HG03571 (cell line): ENCODE data around the gene MSL2.
"Not testable (repeated sequence)": the region's sequence is repeated elsewhere in the genome, so short reads cannot be mapped to it uniquely, and the experiment has no call there.

Source experiments
- ATAC-seq: cut with Tn5 transposase; IDR thresholded peaks from one replicate; pipeline ENCODE4 v1.9.1; 2021; ENCODE audit not compliant: unreplicated experiment

The MSL2 gene

GRCh38 chr3:136193278-136194054 is 2.7 kb downstream of the MSL2 start:
- ATAC-seq = no peak

- no peak for ATAC-seq
Observed at GRCh38 chr3:136192831-136193230, 3.3 kb downstream of the MSL2 start.

- ATAC-seq = not testable (repeated sequence)
Observed at GRCh38 chr3:136192195-136192594, 3.9 kb downstream of the MSL2 start.

DNA sequence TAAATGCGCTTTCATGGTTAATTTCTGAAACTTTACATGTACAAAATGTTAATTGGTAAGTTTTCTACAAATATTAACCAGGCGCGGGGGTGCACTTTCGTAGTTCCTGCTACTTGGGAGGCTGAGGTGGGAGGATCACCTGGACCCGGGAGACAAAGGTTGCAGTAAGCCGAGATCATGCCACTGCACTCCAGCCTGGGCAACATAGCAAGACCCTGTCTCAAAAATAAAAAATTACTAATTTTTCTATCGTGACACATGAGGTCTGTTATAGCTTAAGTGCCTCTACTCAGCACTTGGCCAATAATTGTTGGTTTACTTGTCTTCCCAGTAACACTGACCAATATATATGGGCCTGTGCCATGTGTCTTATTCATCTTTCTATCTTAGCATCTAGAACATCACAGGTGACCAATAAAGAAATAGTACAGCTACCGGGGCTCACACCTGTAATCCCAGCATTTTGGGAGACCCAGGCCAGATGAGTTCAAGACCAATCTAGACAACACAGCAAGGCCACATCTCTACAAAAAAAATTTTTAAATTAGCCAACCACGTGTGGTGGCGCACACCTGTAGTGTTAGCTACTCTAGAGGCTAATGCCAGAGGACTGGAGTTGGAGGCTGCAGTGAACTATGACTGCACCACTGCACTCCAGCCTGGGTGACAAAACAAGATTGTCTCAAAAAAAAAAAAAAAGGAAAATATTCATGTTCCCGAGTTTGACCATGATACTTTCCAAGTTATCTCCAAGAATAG is 6.1 kb downstream of the MSL2 start:
- ATAC-seq = no peak

DNA sequence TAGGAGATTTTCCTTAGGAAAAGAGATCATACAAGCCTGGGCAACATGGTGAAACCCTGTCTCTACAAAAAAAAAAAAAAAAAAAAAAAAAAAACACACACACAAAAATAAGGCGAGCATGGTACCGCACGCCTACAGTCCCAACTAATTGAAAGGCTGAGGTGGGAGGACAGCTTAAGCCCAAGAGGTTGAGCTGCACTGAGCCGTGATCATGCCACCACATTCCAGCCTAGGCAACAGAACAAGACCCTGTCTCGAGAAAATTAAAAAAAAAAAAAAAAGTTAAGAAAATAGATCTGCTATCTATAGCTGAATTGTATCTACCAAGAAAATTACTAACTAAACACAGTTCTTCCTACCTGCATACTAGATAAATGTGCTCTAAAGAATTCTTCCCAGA is 7.1 kb downstream of the MSL2 start:
- ATAC-seq = no peak

DNA sequence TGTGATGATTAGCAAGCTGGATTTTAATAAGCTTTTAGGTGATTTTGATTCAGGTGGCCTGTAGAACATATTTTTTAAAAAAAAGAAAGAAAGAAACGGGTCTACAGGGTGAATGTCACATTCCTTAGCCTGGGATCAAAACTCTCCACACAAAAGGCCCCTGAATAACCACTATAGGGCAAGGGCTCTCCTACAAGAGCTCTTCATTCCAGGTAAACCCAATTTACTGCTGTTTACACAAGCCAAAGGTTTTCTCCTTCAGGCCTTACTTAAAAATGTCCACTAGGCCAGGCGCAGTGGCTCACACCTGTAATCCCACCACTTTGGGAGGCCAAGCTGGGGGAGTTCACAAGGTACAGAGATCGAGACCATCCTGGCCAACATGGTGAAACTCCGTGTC is 8.3 kb downstream of the MSL2 start:
- ATAC-seq = no peak

GRCh38 chr3:136186846-136187245 is 9.3 kb downstream of the MSL2 start:
- ATAC-seq = no peak

GRCh38 chr3:136186344-136186743 is 9.8 kb downstream of the MSL2 start:
- ATAC-seq = no peak

DNA sequence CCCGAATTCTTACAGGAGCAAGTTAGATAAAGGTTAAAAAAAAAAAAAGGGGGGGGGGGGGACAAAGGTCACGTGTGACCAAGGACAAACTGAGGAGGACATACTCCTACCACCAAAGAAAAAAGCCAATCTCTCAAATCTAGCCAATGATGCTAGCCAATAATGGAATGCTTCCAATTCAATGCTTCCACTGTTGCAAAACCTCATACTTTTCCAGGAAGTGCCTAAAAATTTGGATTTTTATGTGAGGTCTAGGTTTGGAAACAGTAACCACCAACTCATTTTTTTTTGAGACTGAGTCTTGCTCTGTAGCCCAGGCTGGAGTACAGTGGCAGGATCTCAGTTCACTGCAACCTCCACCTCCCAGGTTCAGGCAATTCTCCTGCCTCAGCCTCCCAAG is 11.4 kb downstream of the MSL2 start:
- ATAC-seq = no peak

DNA sequence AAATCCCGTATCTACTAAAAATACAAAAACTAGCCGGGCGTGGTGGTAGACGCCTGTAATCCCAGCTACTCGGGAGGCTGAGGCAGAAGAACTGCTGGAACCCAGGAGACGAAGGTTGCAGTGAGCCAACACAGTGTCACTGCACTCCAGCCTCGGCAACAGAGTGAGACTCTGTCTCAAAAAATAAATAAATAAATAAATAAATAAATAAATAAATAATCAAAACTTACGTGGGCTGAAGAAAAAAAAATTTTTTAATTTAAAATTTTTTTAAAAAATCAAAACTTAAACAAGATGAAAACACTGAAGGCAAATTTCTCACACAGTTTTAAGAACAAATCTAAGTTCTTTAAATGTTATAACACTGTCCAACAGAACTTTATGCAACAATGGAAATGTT is 14.4 kb downstream of the MSL2 start:
- no peak for ATAC-seq

DNA sequence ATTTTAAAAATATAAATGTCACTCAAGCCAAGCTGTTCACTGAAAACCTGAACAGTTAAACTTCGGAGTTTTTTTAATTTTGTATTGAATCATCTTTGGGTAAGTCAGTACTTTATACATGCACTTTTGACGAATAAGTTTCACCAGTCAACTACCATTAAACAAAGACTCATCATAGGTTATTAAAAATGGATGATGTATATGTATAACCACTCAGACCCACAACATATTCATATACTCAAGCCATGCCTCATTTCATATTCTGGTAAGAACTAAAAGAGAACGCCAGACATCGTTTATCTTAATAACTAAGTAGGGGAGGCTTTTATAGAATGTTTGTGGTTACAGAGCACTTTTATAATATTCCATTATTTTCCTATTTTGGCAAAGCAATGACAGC is 18.3 kb downstream of the MSL2 start:
- no peak for ATAC-seq

DNA sequence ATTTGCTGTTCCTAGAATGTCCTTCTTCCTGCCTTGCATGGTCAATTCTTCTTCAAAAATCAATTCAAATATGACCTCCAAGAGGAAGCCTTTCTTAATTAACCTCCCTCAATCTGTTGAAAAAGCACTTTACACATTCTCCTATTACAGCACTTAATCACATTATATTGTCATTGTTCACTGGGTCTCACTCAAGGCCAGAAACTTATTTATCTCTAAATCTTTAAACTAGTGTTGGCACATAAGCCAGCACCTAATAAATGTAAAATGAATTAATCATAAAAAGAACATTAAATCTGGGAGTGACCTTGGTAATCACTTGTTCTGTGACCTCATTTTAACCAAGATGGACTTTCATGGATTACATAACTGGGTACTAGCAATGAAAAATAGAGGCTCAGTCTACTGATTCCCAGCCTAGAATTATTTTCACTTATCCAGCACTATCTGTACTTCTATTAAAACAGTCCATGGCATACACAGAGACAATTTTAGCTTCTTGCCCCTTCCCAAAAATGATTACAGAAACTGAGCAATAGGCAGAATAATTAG is 22.1 kb downstream of the MSL2 start:
- ATAC-seq = no peak

DNA sequence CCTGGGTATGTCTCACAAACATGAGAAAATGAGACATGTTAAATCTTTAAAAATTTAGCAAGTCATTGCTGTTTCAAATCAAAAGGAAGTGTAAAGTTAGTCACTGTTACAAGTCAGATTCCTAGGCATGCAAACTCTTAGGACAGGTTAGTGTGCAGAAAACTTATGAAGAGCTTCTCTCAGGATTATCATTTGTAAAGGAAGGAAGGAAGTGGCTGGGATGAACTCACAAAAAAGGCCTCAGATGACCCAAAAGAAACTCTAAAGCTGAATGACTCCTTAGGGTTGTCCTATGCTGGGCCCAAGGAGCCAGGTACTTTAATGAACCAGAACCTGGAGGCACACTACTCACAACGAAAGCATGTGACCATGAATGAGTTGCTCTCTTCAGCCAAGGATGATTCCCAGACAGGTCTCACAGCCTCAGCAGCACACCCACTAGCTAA is 25.0 kb downstream of the MSL2 start:
- no peak for ATAC-seq

DNA sequence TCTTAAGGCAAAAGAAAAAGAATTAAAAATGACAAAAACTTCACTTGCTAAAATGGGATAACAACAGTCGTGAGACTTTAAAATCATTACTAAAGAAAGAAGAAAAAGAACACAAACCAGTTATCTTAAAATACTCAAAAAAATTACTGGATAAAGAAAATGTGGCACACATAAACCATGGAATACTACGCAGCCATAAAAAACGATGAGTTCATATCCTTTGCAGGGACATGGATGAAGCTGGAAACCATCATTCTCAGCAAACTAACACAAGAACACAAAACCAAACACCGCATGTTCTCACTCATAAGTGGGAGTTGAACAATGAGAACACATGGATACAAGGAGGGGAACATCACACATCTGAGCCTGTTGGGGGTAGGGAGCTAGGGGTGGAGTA is 27.9 kb downstream of the MSL2 start:
- ATAC-seq = not testable (repeated sequence)

DNA sequence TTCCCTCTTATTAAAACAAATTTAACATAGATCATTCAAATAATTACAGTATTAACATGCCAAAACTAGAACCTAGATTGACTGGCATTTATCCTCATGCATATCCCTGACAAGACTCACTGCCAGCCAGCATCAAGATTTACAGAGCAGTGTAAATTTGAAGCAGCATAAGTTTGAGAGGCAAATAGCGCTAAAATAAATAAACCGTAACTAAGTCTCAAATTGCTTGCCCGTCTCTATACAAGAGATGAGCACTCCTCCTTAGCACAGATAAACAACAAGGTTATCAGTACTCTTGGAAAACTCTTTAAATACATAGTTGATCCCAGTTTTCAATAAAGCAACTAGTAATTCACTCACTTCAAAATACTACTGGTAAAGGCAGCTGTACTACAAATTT is 29.6 kb downstream of the MSL2 start:
- no peak for ATAC-seq

DNA sequence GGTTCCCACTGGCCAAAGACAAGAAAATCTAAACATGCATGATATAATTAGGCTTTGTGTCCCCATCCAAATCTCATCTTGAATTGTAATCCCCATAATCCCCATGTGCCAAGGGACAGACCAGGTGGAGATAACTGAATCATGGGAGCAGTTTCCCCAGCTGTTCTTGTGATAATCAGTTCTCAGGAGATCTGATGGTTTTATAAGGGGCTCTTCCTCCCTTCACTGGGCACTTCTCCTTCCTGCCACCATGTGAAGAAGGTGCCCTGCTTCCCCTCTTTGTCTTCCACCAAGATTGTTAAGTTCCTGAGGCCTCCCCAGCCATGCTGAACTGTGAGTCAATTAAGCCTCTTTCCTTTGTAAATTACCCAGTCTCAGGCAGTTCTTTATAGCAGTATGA is 32.5 kb downstream of the MSL2 start:
- ATAC-seq = not testable (repeated sequence)

GRCh38 chr3:136162322-136162721 is 33.8 kb downstream of the MSL2 start:
- ATAC-seq = no peak

DNA sequence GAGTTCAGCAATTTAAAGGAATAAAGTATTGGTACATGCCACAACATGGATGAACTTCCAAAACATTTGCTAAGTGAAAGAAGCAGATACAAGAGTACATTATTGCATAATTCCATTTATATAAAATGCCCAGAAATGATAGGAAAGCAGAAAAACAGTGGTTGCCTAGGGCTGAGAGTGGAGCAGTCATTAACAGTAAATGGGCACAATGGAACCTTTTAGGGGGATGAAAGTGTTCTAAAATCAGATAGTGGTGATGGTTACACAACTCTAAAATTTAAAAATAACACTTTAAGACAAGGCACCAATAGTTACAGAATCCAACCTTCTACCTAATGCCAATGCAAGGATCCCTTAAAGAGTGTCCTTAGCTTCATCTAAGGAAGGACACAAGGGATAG is 34.6 kb downstream of the MSL2 start:
- ATAC-seq = no peak

DNA sequence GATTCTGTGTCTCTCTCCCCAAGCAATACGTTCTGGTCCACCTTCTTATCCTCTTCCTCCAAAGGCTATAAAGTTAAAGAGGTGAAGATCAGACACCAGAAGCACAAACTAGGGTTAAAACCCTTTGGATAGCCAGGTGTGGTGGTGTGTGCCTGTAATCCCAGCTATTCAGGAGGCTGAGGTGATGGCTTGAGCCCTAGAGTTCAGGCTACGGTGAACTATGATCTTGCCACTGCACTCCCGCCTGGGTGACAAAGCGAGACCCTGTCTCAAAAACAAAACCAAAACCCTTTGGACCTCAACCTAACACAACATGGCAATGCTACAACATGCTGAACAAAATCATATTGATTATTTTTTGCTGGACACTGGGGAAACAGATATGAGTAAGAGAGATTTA is 43.2 kb downstream of the MSL2 start:
- no peak for ATAC-seq

DNA sequence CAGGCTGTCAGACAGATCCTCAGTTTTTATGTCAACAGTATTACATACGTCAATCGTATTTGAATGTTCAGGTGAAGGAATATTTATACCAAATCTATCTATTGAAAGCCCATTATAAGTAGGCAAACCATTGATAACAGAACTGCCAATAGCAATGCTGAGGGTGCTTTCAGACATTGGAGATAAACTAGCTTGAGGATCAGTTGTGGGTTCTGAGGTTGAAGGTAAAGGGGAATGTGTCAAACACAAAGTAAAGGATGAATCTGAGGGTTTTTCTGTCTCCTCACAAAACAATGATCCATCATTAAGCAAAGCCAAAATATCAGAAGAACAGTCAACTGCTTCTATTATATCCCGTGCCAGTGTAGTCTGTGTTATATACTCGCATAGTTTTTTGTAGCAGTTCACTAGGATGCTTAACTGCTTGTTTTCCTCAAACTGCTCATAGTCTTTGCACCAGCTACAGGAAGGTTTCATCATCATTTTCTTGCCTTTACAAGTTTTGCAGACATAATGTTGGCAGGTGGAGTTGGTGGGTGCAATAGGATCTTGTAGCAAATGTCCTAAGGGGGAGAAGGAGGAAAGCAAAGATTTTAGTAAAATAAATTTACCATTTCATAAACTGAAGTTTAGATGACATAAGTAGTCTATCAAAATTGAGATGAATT is 43.8 kb downstream of the MSL2 start:
- no peak for ATAC-seq

- no peak for ATAC-seq
Observed at GRCh38 chr3:136151219-136151618, 44.9 kb downstream of the MSL2 start.

GRCh38 chr3:136149667-136150066 is 46.5 kb downstream of the MSL2 start:
- no peak for ATAC-seq
